ENCODE results near the gene FOXS1. TPM values are rescaled to one million over a fixed set of nuclear protein-coding genes. Genes with fewer than 3 reads are reported as not detected.

Gene FOXS1
- total RNA-seq = not detected in 2 replicates

DNA sequence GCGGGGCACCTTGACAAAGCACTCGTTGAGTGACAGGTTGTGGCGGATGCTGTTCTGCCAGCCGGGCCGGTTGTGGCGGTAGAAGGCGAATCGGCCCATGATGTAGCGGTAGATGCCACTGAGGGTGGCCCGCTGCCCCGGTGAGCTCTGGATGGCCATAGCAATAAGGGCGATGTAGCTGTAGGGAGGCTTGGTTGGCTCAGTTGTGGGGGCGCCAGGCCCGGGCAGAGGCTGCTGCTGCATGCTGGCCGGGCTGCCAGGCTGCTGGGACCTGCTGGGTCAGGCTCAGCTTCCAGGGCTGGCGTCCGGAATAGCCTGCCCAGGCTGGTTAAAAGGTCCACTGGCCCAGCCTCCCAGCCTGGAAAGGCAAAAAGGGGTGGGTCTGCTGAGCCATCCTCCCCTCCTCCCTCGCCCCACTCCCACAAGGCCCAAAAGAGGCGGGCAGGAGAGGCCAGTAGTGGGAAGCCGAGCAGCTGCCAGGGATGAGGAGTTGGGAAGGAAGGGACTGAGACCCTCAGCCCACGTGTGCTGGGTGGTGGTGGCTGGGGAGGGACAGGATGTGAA, at the start of gene FOXS1:
Gene FOXS1 (minus strand): TSS at position 305 of the 564 bp plus-strand sequence. CDS start 62 bp downstream, at position 243.

DNA sequence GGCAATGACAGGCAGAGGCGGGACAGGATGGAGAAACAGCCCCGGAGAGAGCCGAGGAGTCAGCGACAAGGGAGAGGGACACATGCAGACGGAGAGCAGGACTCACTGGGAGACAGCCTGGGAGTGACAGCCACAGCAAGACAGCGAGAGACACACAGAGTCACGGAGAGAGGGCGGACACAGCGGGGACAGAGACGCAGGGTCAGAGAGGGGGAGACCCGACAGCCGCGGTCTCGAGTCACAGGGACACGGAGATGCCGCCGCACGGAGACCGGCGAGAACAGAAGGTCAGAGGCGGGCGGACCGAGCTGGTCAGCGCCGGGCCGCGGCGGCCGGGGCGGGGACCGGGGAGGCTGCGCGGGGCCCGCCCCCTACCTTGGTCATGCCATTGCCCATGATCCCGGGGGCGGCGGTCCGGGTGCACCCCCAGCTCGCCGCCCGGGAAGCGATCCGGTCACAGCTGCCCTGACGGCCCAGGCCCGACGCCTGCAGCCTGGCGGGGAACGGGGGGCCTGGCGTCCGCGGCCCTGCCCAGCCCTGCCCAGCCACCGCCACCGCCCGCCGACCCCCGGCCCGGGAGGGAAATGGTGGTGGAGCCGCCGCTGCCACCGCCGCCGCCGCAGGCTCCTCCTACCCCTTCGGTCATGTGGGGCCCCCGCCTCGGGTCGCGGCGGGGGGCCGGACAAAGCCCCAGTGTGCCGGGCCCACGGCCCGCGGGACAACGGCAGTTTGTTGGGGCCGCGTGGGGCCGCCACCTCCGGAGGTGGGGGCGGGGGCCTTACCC, 24.7 kb upstream of the FOXS1 start, which contains the start of the genes DUSP15 and TTLL9:
Gene DUSP15 (minus strand): TSS at position 586 of the 784 bp plus-strand sequence. CDS start 190 bp downstream, at position 396.
Gene TTLL9 (plus strand): TSS at position 693 of the 784 bp plus-strand sequence. CDS start 493 bp downstream, outside the sequence.

DNA sequence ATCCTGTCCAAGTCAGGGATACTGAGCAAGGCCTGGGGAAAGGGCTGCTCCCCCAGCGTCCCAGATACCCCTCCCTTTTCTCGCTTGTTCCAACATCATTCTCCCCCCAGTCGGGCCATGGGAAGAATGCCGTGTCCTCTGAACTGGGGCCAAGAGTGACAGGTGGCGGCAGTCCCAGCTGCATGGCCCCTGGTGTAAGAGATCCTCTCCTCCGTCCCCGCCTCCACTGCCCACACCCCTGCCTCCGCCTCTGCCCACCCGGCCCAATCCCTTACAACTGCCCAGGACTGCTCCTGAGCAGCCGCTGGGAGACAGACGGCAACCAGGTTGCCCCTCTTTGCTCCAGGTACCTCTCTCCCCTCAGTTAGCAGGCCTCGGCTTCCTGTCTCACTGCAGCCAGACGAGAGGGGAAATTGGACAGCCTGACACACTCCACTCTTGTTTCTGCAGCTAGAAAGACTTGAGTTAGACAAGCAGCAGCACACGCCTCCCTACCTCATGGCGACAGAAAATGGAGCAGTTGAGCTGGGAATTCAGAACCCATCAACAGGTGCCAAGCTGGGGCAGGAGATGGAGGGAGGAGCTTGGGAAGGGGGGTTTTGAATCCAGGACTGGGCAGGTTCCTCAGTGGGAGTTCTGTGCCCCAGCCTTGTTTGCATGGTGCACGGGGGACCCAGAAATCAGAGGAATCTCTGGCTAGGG, 26.2 kb downstream of the FOXS1 start, which contains the start of gene MYLK2:
Gene MYLK2 (plus strand): TSS at position 274 of the 702 bp plus-strand sequence. CDS start 225 bp downstream, at position 499.

Other genes starting within 250 kb of the FOXS1 start
- 209 and 1,113 TPM in 2 replicates for gene ID1, start 240.3 kb downstream of the FOXS1 start, total RNA-seq
- not detected in 2 replicates for gene COX4I2, start 207.7 kb downstream of the FOXS1 start, total RNA-seq
- gene BCL2L1, start 122.7 kb downstream of the FOXS1 start, total RNA-seq = 116 and 129 TPM in 2 replicates
- 3.4 and 7.0 TPM in 2 replicates for gene TPX2, start 106.3 kb downstream of the FOXS1 start, total RNA-seq
- gene MYLK2, start 26.2 kb downstream of the FOXS1 start, total RNA-seq = not detected in 2 replicates
- not detected in 2 replicates for gene DUSP15, start 24.9 kb upstream of the FOXS1 start, total RNA-seq
- gene TTLL9, start 25.0 kb upstream of the FOXS1 start, total RNA-seq = not detected in 2 replicates
- gene PDRG1, start 106.4 kb upstream of the FOXS1 start, total RNA-seq = 4.3 and 4.8 TPM in 2 replicates
- gene XKR7, start 122.5 kb upstream of the FOXS1 start, total RNA-seq = under 0.01 TPM in 1 of 2 replicates, not detected in the other
- gene CCM2L, start 164.8 kb upstream of the FOXS1 start, total RNA-seq = under 0.01 TPM in 1 of 2 replicates, not detected in the other
- not detected in 2 replicates for gene HCK, start 206.6 kb upstream of the FOXS1 start, total RNA-seq